ENCODE measurements around the gene UBE2N.
A peak's percentile ranks its signal among the peaks of the same experiment; 100 is the strongest.

The UBE2N gene, protein sequence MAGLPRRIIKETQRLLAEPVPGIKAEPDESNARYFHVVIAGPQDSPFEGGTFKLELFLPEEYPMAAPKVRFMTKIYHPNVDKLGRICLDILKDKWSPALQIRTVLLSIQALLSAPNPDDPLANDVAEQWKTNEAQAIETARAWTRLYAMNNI
- 58.4 to 108 (median 86.0) reads per million in 17 experiments for total RNA-seq

GRCh38 chr12:93441617-93442410, at the start of gene UBE2N:
Gene UBE2N, minus strand, starts transcription at chr12:93441947. Its CDS starts 63 bp downstream, at chr12:93441884.
- peak; percentile 96 to 98 (median 98) for DNase-seq

DNA sequence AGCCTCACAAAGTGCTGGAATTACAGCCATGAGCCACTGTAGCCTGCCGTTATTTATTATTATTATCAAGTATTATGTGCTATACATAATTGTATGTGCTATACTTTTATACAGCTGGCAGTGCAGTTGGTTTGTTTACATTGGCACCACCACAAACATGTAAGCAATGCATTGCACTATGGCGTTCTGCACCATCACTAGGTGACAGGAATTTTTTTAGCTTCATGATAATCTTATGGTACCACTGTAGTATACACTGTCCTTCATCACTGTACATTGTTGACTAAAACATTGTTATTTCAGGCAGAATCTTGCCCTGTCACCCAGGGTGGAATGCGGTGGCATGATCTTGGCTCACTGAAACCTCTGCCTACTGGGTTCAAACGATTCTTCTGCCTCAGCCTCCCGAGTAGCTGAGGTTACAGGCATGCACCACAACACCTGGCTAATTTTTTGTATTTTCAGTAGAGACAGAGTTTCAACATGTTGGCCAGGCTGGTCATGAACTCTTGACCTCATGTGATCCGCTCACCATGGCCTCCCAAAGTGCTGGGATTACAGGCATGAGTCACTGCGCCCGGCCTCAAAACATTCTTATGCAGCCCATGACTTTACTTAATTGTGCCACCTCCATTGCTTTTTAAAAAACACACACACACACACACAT, 42.7 kb upstream of the UBE2N start:
- DNase-seq = no peak

DNA sequence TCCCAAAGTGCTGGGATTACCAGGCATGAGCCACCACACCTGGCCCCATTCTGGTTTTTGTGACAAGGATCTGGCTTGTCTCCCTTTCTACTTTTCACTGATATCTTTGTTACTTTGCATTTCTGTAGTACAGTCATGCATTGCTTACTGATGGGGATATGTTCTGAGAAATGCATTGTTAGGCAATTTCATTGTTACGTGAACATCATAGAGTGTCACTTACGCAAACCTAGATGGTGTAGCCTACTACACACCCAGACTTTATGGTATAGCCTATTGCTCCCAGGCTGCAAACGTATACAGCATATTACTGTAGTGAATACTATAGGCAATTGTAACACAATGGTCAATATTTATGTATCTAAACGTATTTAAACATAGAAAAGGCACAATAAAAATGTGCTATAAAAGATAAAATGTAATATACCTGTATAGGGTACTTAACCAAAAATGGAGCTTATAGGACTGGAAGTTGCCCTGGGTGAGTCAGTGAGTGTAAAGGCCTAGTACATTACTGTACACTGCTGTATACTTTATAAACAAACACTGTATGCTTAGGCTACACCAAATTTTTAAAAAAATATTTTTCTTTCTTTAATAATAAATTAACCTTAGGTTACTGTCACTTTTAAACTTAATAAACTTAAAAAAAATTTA, 41.5 kb upstream of the UBE2N start:
- no peak for DNase-seq

GRCh38 chr12:93482721-93483120, 41.0 kb upstream of the UBE2N start:
- DNase-seq = no peak

- no peak for DNase-seq
These were observed 34.8 kb upstream of the UBE2N start for GRCh38 chr12:93476555-93476954.

GRCh38 chr12:93469386-93469785, 27.6 kb upstream of the UBE2N start:
- no peak for DNase-seq

GRCh38 chr12:93468008-93468371, 26.2 kb upstream of the UBE2N start:
- DNase-seq = no peak

DNA sequence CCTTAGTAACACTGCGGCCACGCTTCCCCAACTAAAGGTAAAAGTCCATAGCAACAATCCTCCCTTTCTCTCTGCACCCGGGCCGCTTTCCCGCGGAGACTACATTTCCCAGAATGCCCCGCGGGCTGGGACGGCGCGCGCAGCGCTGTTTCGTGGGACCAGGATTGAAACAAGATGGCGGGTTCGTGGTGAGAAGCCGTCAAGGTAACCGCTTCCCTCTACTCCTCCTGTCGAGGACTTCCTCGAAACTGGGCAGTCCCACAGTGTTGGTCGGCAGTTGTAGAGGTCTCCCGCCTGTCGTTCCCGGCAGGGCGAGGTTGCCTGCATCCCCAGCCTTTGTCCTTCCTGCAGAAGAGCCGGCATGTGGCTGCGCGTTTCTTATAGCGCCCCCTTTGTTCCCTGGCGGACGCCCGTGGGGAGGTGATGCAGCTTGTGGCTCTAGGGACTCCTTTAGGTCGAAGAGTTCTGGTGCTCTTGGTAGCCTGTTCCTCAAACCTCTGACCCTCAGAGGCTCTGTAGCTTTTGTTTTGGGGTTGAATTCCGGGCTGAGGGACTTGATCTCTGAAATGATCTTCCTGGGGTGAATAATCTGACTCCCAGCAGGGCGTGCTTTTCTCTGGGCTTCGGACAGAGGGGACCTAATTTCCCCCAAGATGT, 25.7 kb upstream of the UBE2N start, which contains the start of gene MRPL42:
Gene MRPL42, plus strand, starts transcription at position 164 of the 657 bp plus-strand sequence. CDS start 1,772 bp downstream, outside the sequence.
- DNase-seq = peak; percentile 90 to 95 (median 94)

DNA sequence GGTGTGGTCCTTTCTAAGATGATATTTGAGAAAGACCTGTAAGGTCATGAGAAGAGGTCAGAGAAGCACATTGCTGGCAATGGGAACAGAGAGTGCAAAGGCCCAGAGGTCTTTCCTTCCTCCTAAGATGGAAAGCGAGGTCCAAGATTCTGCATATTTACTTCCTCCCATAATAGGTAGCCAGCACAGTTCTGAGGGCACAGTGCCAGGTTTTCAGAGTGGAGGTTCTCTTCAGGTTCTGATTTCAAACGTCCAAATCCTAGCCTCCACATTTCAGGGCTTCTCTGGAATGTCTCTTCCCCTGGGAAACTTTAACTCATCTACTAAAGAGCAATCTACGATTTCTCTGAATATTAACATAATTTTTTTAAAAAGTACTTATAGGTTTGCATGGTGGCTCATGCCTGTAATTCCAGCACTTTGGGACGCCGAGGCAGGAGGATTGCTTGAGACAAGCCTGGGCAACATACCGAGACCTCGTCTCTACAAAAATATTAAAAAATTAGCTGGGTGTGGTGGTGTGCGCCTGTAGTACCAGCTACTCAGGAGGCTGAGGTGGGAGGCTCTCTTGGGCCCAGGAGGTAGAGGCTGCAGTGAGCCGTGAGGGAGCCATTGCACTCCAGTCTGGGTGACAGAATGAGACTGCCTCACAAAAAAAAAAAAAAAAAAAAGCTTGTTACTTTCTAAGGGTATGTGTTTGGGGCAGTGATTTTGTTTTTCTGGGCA, 25.0 kb upstream of the UBE2N start:
- DNase-seq = no peak

GRCh38 chr12:93465841-93466240, 24.1 kb upstream of the UBE2N start:
- DNase-seq = no peak

GRCh38 chr12:93461503-93461902, 19.8 kb upstream of the UBE2N start:
- DNase-seq = peak in 3 of 4 experiments; percentile 35 to 73 (median 57)

- peak in 3 of 4 experiments; percentile 53 to 58 (median 57) for DNase-seq
These were observed 19.2 kb upstream of the UBE2N start for GRCh38 chr12:93460902-93461301.

DNA sequence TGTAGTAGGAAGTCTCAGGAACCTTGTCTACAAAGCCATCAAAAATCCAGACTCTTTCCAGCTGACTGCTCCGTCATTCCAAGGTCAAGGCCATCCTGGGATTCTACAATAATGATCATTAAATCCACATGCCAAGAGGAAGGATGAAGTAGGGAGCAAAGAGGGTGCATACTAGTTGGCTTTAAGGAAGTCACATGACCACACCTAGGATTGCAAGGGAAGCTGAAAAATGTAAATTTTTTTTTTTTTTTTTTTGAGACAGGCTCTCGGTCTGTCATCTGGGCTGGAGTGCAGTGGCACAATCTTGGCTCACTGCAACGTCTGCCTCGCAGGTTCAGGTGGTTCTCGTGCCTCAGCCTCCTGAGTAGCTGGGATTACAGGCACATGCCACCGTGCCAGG, 18.3 kb upstream of the UBE2N start:
- peak in 1 of 4 experiments; percentile 22 for DNase-seq

DNA sequence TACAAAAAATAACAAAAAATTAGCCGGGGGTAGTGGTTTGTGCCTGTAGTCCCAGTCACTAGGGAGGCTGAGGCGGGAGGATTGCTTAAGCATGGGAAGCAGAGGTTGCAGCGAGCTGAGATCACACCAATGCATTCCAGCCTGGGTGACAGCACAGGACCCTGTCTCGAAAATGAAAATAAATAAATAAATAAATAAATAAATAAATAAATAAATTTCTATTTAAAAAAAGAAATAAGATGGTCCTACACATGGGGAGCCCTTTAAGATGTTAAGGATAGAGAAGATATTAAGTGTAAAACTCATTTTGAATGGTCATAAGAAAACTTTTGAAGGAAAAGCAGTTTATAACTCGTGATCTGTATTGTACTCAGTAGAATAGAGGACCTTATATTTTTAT, 17.4 kb upstream of the UBE2N start:
- no peak for DNase-seq

GRCh38 chr12:93456077-93456476, 14.3 kb upstream of the UBE2N start:
- DNase-seq = no peak

DNA sequence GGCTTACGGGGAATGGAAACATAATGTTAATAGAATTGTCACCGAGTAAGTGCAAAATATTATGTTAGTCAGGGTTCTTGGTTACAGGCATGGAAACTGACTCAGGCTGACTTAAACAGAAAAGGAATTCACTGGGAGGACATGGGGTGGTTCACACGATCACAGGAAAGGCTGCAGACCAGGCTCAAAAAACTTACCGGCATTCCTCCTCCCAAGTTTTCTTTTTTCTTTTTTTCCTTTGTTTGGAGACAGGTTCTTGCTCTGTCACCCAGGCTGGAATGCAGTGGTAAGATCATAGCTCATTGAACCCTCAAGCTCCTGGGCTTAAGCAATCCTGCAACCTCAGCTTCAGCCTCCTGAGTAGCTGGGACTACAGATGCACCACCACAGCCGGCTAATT, 11.9 kb upstream of the UBE2N start:
- no peak for DNase-seq

DNA sequence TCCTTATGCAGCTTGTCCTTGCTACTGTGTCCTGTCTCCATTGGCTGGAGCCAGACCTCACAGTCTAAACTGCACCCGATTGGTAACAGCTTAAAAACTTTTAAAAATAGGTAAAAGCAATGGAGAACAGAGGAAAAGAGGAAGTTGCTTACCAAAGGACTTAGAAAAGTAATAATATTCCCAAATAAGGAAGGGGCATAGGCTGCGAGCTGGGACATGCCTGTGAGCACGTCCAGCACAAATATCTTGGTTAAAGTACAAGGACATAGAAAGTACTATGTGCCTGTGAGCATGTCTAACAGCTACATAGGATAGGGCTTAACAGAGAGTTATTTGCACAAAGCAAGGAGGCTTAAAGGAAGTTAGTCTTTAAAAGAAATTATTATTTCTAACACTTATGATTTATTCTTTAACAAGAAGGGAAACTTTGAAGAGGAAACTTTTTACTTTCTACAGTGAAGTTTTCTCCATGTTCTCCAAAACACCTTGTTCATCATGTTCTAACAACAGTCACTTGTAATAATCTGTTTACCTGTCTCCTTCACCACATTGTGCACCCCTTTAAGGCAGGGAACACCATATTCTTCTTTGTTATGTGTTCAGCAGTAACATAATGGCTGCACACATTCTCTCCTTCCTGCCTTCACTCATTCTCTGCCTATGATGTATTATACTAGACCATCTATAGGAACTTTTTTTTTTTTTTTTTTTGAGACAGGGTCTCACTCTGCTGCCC, 9.8 kb upstream of the UBE2N start:
- no peak for DNase-seq

- no peak for DNase-seq
These were observed 7.5 kb upstream of the UBE2N start for GRCh38 chr12:93449277-93449676.

DNA sequence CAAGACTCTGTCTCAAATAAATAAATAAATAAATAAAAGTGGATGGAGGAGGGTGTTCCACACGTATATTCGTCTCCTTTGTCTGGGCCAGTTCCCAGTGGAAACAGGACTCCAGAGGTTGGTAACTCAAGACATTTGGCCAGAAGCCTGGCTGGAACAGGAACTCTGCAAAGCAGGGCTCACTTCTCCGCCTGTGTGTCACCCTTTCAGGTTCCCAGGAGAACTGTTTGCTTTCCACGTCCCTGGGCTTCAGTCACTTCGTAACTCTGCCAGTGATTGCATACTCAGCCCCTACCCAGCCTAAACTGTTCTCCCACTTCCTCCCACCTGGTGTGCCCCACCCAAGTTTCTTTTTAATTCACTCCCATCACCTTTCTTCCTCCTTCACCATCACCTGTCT, 7.0 kb upstream of the UBE2N start:
- DNase-seq = peak in 2 of 4 experiments; percentile 29 to 36

DNA sequence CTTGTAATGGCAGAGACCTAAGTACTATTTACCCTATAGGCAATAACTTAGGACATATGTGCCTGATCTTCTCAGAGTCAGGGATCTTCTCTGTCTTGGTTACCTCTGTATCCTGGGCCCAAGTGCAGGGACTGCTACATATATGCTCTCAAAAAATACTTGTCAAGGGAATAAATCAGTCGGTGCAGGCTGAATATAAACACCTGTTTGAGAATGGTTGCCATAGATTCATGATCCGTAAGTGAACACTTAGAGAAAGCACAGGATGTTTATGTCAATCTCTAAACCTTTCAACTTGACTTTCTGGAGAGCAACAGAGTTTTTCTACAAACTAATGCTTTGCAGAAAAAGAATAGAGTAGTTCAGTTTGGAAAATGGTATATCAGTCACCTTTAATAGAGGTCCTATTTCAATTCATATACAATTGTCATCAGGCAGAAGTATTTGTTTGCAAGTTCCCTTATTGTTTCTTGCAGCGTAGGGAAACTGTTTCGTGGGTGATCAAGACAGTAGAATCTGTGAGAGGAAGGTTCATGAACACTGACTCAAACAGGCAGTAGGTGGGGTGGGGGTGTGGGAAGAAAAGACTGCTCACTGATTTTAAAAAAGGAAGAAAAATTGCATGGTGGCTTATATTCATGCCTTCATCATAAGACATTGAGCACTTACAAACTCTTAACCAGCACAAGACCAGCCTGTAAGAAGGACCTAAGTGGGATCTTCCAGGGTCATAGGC, 6.0 kb upstream of the UBE2N start:
- DNase-seq = peak; percentile 70 to 86 (median 81)

Data from suppressor macrophage (primary cell).